ENCODE data around the gene CDK5RAP3.

Gene CDK5RAP3

GRCh38 chr17:47949197-47949759 lies 21.6 kb upstream of the CDK5RAP3 start:
- peak; percentile 81 for DNase-seq (ENCODE audit: low spot score)

- DNase-seq (ENCODE audit: low spot score): no peak
Measured at GRCh38 chr17:47949946-47950345, 21.0 kb upstream of the CDK5RAP3 start.

- no peak for DNase-seq (ENCODE audit: low spot score)
Measured at GRCh38 chr17:47950448-47950847, 20.5 kb upstream of the CDK5RAP3 start.

- no peak for DNase-seq (ENCODE audit: low spot score)
Measured at GRCh38 chr17:47952171-47953021, 18.5 kb upstream of the CDK5RAP3 start.

GRCh38 chr17:47953909-47954308 lies 17.0 kb upstream of the CDK5RAP3 start:
- DNase-seq (ENCODE audit: low spot score): no peak

- DNase-seq (ENCODE audit: low spot score): no peak
Measured at GRCh38 chr17:47955497-47956461, 15.1 kb upstream of the CDK5RAP3 start.

- no peak for DNase-seq (ENCODE audit: low spot score)
Measured at GRCh38 chr17:47956791-47957590, 13.9 kb upstream of the CDK5RAP3 start.

- no peak for DNase-seq (ENCODE audit: low spot score)
Measured at GRCh38 chr17:47957591-47958490, 13.1 kb upstream of the CDK5RAP3 start, which contains the start of gene PRR15L. Gene PRR15L (minus strand): TSS chr17:47957883. CDS start chr17:47953234, 4,649 bp downstream.

GRCh38 chr17:47959825-47960655 lies 10.9 kb upstream of the CDK5RAP3 start:
- DNase-seq (ENCODE audit: low spot score): no peak

- no peak for DNase-seq (ENCODE audit: low spot score)
Measured at GRCh38 chr17:47961406-47961805, 9.5 kb upstream of the CDK5RAP3 start.

GRCh38 chr17:47962901-47963300 lies 8.0 kb upstream of the CDK5RAP3 start:
- no peak for DNase-seq (ENCODE audit: low spot score)

GRCh38 chr17:47964856-47965255 lies 6.1 kb upstream of the CDK5RAP3 start:
- DNase-seq (ENCODE audit: low spot score): no peak

GRCh38 chr17:47966079-47966519 lies 4.8 kb upstream of the CDK5RAP3 start:
- DNase-seq (ENCODE audit: low spot score): no peak

- DNase-seq (ENCODE audit: low spot score): peak; percentile 82
Measured at GRCh38 chr17:47967607-47968252, 3.2 kb upstream of the CDK5RAP3 start.

- no peak for DNase-seq (ENCODE audit: low spot score)
Measured at GRCh38 chr17:47968836-47969235, 2.1 kb upstream of the CDK5RAP3 start.

GRCh38 chr17:47969930-47970724 lies 786 bp upstream of the CDK5RAP3 start:
- DNase-seq (ENCODE audit: low spot score): no peak

GRCh38 chr17:47973541-47973940 lies 2.6 kb downstream of the CDK5RAP3 start:
- DNase-seq (ENCODE audit: low spot score): peak; percentile 77

- DNase-seq (ENCODE audit: low spot score): no peak
Measured at GRCh38 chr17:47975189-47975822, 4.4 kb downstream of the CDK5RAP3 start.

Data from RKO (cell line).